HG03442 (cell line): ENCODE data around the gene INTU.

Experiments used
- ATAC-seq: cut with Tn5 transposase; IDR thresholded peaks from one replicate; pipeline ENCODE4 v1.9.1; 2021; ENCODE audit warnings: mild to moderate bottlenecking, moderate library complexity; ENCODE audit not compliant: unreplicated experiment

The INTU gene

DNA sequence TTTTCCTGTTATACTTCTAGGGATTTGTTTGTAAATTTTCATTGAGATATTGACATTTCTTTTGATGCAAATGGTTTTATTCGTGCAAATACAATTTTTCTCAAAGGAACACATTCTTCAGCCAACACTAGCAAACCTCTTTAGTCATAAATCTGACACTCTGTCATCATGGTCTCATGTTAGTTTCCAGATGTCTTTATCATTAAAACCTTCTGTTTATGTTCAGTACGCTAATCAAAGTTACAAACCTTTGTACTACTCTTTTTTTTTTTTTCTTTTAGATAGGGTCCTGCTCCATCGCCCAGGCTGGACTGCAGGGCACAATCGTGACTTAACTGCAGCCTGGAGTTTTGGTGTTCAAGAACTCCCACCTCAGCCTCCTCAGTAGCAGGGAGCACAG, 104.5 kb downstream of the INTU start:
- no peak for ATAC-seq

DNA sequence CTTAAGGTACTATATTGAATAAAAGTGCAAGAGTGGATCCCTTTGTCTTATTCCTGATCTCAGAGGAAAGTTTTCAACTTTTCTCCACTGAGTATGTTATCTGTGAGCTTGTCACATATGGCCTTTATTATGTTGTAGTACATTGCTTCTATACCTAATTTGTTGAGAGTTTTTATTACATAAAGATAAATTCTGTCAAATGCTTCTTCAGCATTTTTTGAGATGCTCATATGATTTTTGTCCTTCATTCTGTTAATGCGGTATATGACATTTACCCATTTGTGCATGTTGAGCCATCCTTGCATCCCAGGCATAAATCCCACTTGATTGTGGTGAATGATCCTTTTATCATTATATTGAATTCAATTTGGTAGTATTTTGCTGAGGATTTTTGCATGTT, 108.5 kb downstream of the INTU start:
- no peak for ATAC-seq

DNA sequence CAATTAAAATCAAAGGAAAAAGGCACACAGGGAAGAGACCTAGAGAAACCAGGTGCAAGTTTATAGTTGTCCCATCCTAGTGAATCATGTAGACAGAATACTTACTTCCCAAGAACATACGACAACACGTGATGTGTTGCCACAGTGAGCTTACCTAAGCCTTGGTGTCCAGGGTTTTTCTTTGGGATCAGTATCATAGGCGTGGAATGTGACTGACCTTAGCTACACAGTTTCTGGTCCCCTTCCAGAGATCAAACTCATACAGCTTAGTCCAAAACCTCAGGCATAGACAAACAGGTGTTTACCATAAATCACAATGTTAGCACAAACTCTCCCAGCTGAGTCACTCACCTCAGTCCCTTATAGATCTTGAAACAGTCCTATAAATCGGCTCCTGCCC, 115.1 kb downstream of the INTU start:
- no peak for ATAC-seq

DNA sequence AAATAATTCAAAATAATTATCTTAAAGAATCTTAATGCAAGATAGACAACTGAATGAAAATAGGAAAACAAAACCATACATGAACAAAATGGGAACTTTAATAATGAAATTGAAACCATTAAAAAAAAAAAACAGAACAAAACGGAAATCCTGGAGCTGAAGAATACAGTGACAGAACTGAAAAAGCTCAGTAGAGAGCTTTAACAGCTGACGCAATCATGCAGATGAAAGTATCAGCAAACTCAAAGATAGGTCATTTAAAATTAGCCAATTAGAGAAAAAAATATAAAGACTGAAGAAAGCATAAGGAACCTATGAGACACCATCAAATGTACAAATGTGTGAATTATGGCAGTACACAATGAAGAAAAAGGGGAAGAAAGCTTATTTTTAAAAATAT, 116.2 kb downstream of the INTU start:
- ATAC-seq: no peak

DNA sequence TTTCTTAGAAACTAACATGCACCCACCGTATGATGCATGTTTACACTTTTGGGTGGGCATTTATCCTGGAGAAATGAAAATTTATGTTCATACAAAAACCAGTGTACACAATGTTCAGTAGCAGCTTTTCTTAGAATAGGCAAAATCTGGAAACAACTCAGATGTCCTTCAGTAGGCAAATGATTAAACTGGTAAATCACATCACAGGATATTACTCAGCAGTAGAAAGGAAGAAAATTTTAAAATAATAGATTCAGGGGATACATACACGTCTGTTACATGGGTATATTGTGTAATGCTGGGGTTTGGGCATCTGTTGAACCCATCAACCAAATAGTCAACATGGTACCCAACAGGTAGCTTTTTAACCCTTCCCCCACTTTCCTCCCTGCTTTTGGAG, 124.1 kb downstream of the INTU start:
- ATAC-seq: no peak

DNA sequence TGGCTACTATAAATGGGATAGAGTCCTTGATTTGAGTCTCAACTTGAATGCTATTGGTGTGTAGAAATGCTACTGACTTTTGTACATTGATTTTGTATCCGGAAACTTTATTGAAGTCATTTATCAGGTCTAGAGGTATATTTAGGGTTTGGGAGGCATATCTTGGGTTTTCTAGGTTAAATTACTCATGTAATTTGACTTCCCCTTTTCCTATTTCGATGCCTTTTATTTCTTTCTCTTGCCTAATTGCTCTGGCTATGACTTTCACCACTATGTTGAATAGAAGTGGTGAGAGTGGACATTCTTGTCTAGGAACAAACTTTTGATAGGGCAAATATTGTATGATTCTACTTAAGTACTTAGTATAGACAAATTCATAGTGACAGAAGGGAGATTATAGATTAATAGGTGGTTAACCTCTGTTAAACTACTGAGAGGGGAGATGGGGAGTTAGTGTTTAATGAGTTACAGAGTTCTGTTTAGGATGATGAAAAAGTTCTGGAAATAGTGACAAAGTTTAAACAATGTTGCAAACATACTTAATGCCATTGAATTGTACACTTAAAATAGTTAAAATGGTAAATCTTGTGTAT, 126.6 kb downstream of the INTU start:
- ATAC-seq: no peak

DNA sequence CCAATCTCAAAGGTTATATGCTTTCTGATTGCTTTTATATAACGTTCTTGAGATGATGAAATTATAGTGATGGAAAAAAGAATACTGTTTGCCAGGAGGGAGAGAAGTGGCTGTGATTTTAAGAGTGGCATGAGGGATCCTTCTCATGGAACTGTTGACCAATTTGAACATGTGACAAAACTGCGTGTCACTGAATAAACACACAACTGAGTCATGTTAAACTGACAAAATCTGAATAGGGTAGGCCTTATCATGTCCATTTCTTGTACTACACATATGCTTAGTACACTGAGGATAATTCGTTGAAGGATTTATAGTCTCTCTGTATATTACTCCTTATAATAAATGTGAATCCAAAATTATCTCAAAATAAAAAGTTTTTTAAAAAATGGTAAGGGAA, 127.1 kb downstream of the INTU start:
- no peak for ATAC-seq

DNA sequence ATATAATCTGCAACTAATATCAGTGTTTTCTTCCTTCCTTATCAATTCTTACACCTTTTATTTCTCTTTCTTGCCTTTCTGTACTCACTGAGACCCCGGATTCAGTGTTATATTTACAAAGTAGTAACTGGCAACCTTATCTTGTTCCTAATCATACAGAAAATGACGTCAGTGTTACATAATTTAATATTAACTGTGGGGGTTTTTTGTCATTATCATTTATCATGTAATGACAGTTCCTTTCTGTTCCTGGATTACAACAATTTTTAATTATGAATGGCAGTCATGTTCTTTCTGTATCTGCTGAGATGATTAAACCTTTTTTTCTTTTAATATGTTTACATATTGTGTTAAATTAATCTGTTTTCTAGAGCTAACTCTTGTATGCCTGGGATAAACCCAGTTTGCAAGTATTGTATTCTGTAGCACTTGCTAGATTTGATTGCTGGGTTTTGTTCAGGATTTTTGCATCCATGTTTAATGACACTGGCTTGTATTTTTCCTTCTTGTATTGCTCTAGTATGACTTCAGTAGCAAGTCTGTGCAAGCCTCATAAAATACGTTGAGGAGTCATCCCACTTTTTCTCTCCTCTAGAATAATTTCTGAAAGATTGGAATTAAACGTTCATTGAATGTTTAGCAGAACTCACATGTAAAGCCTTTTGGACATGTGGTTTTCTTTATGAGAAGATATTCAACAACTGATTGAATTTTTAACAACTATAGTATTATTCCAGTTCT, 138.9 kb downstream of the INTU start:
- no peak for ATAC-seq

DNA sequence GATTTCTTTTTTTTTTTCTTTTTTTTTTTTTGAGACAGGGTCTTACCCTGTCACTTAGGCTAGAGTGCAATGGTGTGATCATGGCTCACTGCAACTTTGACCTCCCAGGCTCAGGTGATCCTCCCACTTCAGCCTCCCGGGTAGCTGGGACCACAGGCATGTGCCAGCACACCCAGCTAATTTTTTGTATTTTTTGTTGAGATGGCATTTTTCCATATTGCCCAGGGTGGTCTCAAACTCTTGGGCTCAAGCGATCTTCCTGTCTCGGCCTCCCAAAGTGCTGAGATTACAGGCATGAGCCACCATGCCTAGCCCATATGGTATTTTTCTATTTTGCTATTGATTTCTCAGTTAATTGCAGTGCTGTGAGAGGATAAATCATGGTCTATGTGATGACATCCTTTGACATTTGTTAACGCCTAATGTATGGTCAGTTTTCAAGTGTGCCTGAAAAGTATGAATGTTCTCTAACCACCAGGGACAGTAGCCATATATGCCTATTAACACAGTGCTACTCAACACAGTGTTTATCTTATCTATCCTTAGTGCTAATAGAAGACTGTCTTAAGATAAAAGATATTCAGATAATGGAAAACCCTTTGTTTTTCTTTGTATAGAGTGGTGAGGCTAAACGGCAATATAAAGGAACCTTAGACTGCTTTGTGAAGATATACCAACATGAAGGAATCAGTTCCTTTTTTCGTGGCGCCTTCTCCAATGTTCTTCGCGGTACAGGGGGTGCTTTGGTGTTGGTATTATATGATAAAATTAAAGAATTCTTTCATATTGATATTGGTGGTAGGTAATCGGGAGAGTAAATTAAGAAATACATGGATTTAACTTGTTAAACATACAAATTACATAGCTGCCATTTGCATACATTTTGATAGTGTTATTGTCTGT, 140.3 kb downstream of the INTU start:
- no peak for ATAC-seq

DNA sequence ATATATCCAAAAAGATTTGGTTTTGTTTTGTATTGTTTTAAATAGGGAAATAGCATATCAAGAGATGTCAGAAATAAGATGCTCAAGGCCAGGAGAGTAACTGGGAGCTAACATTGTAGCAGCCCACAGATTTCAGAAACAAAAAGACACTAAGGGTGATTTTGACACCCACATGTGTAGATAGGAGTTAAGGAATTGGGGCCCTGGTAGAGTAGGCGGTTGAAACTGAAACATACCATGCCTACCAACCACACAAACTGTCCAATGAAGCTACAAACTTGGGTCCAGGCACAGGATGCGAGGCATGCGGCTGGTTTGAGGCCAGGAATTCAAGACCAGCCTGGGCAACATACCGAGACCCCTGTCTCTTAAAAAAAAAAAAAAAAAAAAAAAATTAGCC, 143.1 kb downstream of the INTU start:
- peak; percentile 48 for ATAC-seq
